CD1c-positive myeloid dendritic cell (primary cell): ENCODE data around the gene FARP2.
"Not testable (repeated sequence)": the region's sequence is repeated elsewhere in the genome, so short reads cannot be mapped to it uniquely, and the experiment has no call there.

ENCODE experiments used
- DNase-seq: peaks from one replicate; pipeline ENCODE4 v3.0.0-alpha.2; 2016; ENCODE audit errors: extremely low spot score

The FARP2 gene, protein sequence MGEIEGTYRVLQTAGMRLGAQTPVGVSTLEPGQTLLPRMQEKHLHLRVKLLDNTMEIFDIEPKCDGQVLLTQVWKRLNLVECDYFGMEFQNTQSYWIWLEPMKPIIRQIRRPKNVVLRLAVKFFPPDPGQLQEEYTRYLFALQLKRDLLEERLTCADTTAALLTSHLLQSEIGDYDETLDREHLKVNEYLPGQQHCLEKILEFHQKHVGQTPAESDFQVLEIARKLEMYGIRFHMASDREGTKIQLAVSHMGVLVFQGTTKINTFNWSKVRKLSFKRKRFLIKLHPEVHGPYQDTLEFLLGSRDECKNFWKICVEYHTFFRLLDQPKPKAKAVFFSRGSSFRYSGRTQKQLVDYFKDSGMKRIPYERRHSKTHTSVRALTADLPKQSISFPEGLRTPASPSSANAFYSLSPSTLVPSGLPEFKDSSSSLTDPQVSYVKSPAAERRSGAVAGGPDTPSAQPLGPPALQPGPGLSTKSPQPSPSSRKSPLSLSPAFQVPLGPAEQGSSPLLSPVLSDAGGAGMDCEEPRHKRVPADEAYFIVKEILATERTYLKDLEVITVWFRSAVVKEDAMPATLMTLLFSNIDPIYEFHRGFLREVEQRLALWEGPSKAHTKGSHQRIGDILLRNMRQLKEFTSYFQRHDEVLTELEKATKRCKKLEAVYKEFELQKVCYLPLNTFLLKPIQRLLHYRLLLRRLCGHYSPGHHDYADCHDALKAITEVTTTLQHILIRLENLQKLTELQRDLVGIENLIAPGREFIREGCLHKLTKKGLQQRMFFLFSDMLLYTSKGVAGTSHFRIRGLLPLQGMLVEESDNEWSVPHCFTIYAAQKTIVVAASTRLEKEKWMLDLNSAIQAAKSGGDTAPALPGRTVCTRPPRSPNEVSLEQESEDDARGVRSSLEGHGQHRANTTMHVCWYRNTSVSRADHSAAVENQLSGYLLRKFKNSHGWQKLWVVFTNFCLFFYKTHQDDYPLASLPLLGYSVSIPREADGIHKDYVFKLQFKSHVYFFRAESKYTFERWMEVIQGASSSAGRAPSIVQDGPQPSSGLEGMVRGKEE

DNA sequence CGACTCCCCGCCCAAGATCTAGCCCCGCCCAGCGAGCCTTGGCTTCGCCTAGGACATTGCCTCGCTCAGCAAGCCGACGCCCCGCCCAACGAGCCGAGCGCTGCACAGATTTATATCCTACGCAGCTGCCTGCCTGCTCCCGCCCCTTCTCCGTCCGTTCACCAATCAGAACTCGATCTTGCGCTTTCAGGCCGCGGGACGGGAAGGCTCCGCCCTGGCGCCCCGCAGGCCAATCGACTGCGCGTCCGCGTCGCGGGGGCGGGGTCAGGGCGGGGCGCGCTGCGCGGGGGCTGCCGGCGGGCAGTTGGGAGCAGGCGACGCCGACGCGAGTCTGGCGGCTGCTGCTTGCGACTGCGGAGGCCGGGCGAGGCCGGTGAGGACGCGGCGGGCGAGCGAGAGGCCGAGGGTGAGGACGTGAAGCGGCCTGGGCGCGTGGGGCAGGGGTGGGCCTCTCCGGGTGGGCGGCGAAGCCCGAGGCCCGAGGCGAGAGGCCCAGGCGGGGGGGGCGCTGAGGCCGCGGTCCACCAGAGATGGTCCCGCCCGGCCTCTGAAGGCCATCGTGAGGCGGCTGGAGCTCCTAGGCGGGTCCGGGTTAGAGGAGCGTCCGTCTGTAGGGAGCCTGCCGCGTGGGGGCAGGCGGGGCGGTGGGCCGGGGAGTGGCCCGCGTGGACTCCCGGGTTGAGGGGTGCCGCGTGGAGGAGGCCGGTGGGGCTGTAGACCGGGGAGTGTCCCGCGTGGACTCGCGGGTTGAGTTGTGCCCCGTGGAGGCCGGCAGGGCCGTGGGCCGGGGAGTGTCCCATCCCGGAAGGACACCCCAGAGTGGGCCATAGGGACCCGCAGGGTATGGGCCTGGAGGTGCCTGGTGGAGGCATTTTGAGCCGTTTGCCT lies at the start of gene FARP2:
TSS of gene FARP2 (plus strand) at position 303 of the 888 bp plus-strand sequence. CDS start 16,823 bp downstream, outside the sequence.
- DNase-seq, result peak; percentile 99

GRCh38 chr2:241307055-241307454 lies 49.0 kb upstream of the FARP2 start:
- no peak for DNase-seq

- no peak for DNase-seq
Measured at GRCh38 chr2:241308267-241308666, 47.8 kb upstream of the FARP2 start.

DNA sequence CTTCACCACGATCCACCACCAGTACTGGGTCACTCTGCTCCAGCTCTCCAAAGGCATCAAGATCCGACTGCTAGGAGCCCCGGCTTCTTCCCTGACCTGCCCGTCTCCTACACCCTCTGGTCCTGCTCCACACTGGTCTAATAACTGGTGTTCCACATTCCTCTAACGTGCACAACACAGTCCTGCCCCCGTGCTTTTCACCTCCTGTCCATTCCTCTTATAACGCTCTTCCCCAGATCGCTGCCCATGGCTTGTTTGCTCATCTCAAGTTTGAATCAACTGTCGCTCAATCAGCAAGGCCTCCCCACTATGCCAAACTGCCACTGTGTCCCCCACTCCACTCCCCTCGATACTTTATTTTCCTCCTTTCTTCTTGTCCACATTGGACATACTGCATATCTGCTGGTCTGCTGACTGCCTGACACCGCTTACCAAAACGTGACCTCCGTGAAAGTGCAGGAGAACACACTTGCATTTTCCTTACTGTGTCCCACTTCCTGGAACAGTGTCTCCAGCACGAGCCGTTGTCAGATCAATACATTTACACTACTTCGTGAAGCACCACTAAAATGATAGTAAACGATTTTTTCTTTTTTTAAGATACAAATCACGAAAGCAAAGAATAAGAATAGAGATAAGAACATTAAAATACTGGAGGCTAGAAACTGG lies 47.1 kb upstream of the FARP2 start:
- no peak for DNase-seq

DNA sequence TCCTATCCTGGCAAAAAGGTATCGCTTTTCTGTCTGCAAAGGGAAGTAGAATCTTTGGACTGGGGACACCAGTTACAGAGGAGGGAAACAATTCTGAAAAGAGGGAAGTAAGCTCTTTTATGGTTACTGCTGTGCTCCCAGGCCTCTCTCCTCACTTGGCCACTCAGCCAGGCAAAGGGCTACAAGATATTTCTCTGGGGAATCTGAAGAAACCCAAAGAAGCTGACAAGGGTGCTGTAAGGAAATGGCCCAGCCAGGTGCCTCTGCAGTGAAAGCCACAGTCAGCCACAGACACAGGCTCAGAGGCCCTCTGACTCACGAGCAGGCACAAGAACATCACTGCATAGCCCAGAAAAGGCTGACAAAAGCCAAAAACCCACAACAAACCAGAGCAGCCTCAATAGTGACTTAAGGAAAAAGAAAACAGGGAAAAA lies 46.4 kb upstream of the FARP2 start:
- peak; percentile 64 for DNase-seq

GRCh38 chr2:241310917-241311566 lies 45.0 kb upstream of the FARP2 start:
- no peak for DNase-seq

DNA sequence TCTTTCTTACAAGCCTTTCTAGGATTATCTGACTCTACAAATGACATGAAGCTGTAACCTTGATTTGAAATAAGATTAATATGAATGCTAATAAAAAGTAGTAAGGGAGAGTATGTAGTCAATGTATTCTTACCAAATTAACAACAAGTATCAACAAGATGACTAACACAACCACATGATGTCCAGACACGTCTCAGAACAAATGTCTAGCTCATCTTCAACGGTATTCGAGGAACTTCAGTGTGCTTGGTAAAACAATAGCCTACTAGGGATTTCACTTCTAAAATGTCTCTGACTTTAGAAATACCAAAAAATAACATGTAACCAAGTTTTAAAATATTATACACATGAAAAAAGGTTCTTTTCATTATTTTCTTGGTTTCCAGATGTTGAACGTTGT lies 44.0 kb upstream of the FARP2 start:
- no peak for DNase-seq

- peak; percentile 30 for DNase-seq
Measured at GRCh38 chr2:241313543-241314095, 42.5 kb upstream of the FARP2 start.

GRCh38 chr2:241314226-241315092 lies 41.6 kb upstream of the FARP2 start:
- DNase-seq, result peak; percentile 84

- DNase-seq, result peak; percentile 100
Measured at GRCh38 chr2:241315093-241315878, 40.8 kb upstream of the FARP2 start, which contains the start of gene HDLBP. TSS of gene HDLBP (minus strand) at chr2:241315672. CDS start at chr2:241266869, 48,803 bp downstream.

- DNase-seq, result no peak
Measured at GRCh38 chr2:241315879-241316631, 40.0 kb upstream of the FARP2 start, which contains the start of gene SEPTIN2. TSS of gene SEPTIN2 (plus strand) at chr2:241315925. CDS start at chr2:241324233, 8,308 bp downstream.

GRCh38 chr2:241316825-241317224 lies 39.3 kb upstream of the FARP2 start:
- DNase-seq, result no peak

DNA sequence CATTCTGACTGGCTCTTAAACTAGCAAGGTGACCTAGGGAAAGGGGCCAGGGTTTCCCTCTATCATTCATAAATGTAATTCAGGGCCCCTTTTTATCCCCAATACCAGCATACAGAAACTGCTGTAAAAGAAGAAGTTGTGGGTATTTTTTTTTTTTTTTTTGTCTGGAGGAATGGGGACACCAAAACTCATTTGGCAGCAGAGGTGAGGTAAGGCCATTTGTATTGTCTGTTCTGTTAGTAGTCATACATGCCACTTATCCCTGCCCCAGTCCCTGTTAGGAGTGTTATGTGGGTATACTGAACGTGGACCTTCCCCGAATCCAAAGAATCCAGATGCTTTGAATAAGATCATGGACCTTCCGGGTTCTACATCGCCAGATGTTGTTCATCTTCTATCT lies 38.7 kb upstream of the FARP2 start:
- DNase-seq, result peak; percentile 38

GRCh38 chr2:241318830-241319229 lies 37.3 kb upstream of the FARP2 start:
- not testable (repeated sequence) for DNase-seq

DNA sequence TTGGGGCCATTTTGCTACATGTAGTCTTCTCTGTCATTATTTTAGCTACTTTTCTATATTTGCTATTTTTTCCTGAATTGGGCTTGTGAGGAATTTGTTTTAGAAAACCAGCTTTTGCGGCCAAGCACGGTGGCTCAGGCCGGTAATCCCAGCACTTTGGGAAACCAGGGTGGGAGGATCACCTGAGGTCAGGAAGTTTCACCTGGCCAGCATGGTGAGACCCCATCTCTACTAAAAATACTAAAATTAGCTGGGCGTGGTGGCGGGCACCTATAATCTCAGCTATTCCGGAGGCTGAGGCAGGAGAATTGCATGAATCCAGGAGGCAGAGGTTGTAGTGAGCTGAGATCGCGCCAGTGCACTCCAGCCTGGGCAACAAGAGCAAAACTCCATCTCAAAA lies 35.7 kb upstream of the FARP2 start:
- DNase-seq, result no peak

DNA sequence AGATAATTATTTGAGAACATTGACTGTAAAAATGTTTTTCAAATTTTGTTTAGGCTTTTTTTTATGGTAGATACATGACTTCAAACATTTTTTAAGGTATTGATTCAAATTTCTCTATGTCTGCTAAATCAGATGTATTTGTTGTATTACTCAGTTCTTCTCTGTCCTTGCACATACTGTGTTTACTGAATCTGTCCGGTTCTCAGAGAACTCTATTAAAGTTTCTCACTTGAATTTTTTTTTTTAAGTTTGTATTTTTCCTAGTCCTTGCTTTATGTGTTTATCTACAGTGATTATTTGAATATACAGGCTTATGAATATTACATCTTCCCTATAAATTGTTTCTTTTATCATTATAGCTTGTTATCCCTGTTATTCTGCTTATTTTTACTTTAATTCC lies 35.1 kb upstream of the FARP2 start:
- DNase-seq, result no peak

GRCh38 chr2:241321886-241322285 lies 34.2 kb upstream of the FARP2 start:
- DNase-seq, result peak; percentile 34
